Kidney epithelial cell (primary cell): ENCODE measurements around the gene MYDGF. TPM values are rescaled to one million over a fixed set of nuclear protein-coding genes. Genes with fewer than 3 reads are reported as not detected.
"Not testable (repeated sequence)": the region's sequence is repeated elsewhere in the genome, so short reads cannot be mapped to it uniquely, and the experiment has no call there.

Experiments used
- DNase-seq: peaks from one replicate; pipeline ENCODE4 v3.0.0-alpha.2; 2010; ENCODE audit warnings: low read depth
- H3K27me3 ChIP-seq: 2 replicates; pipeline ENCODE4 v1.6.0; 2011; ENCODE audit warnings: low read length; ENCODE audit not compliant: control insufficient read depth, insufficient read depth
- H3K36me3 ChIP-seq: 2 replicates; pipeline ENCODE4 v1.5.1; 2011; ENCODE audit warnings: low read length; ENCODE audit not compliant: control insufficient read depth, insufficient read depth
- H3K4me3 ChIP-seq: 2 replicates; pipeline ENCODE4 v1.5.1; 2011; ENCODE audit warnings: low read depth, mild to moderate bottlenecking, control low read depth, low read length
- CTCF ChIP-seq: IDR thresholded peaks from 2 replicates; pipeline ENCODE4 v1.5.1; 2011; ENCODE audit warnings: mild to moderate bottlenecking, moderate library complexity, low read length, control low read depth, inconsistent platforms; ENCODE audit not compliant: insufficient read depth, poor library complexity, severe bottlenecking
- total RNA-seq: library from RNA; depleted of rRNA; stranded (reverse); fragments of >200 nt; gene quantifications from 2 replicates; pipeline ENCODE4 v1.2.3, GENCODE V29; 2015

MYDGF gene
- total RNA-seq, result 148 and 173 TPM in 2 replicates

GRCh38 chr19:4669723-4670480 lies at the start of gene MYDGF:
Gene MYDGF (minus strand): TSS chr19:4670342. CDS start chr19:4670334, 8 bp downstream.
- no peak for TF ChIP-seq CTCF
- DNase-seq, result peak; percentile 43
- H3K27me3 ChIP-seq, result no peaks in the 10 kb centered on the region
- H3K4me3 ChIP-seq, result peak within 1 kb of the TSS; percentile 57
- no peaks in the 10 kb centered on the region for H3K36me3 ChIP-seq

GRCh38 chr19:4719499-4719866 lies 49.3 kb upstream of the MYDGF start:
- no peak overlapping the region for H3K4me3 ChIP-seq
- no peaks in the 10 kb centered on the region for H3K27me3 ChIP-seq
- no peak for DNase-seq
- no peak for TF ChIP-seq CTCF
- H3K36me3 ChIP-seq, result peaks cover 2% of the 10 kb centered on the region

- H3K27me3 ChIP-seq, result no peaks in the 10 kb centered on the region
- TF ChIP-seq CTCF, result no peak
- DNase-seq, result no peak
- no peak overlapping the region for H3K4me3 ChIP-seq
- H3K36me3 ChIP-seq, result peaks cover 2% of the 10 kb centered on the region
These were observed 48.0 kb upstream of the MYDGF start for GRCh38 chr19:4717966-4718701.

GRCh38 chr19:4717191-4717965 lies 47.2 kb upstream of the MYDGF start:
- TF ChIP-seq CTCF, result no peak
- Histone ChIP-seq H3K4me3 (no peak overlapping the region), H3K36me3 (peaks cover 2% of the 10 kb centered on the region), H3K27me3 (no peaks in the 10 kb centered on the region)
- DNase-seq, result peak; percentile 70

- TF ChIP-seq CTCF, result no peak
- Histone ChIP-seq H3K36me3 (peaks cover 4% of the 10 kb centered on the region), H3K4me3 (no peak overlapping the region), H3K27me3 (no peaks in the 10 kb centered on the region)
- DNase-seq, result no peak
These were observed 45.5 kb upstream of the MYDGF start for GRCh38 chr19:4715529-4716221.

GRCh38 chr19:4715178-4715528 lies 45.0 kb upstream of the MYDGF start:
- not testable (repeated sequence) for H3K36me3 ChIP-seq, H3K27me3 ChIP-seq, DNase-seq, H3K4me3 ChIP-seq
